ENCODE data around the gene DSCAML1.

GRCh38 chr11:117535201-117535849 is 261.7 kb downstream of the DSCAML1 start:
- TF ChIP-seq SIN3A (IDR thresholded peaks at IDR 0.05; ENCODE audit: borderline replicate concordance, insufficient read depth, low read length) (no peak), TAF1 (IDR thresholded peaks at IDR 0.05; ENCODE audit: borderline replicate concordance, insufficient read depth, low read length) (no peak), POLR2AphosphoS5 (IDR thresholded peaks at IDR 0.05; ENCODE audit: low read depth, low read length) (no peak)
